ENCODE results near the gene CAPNS2. TPM values are rescaled to one million over a fixed set of nuclear protein-coding genes. Genes with fewer than 3 reads are reported as not detected.

CAPNS2 gene
- polyA plus RNA-seq, 1 experiment, result 0.14 TPM

- no peak overlapping the region for H3K27ac ChIP-seq (ENCODE audit: low read depth, low read length)
- TF ChIP-seq CTCF (IDR thresholded peaks at IDR 0.05; ENCODE audit: low read depth, low read length), result no peak
- DNase-seq (ENCODE audit: low read depth, low spot score), result no peak
- H3K4me3 ChIP-seq (ENCODE audit: low read depth, low read length), result no peak overlapping the region
- H3K9me3 ChIP-seq (ENCODE audit: control insufficient read depth, insufficient read depth, low read length), result no peaks in the 10 kb centered on the region
- ChIA-PET CTCF (no interaction called here), POLR2A (no interaction called here)
- H3K27me3 ChIP-seq (ENCODE audit: control insufficient read depth, insufficient read depth, low read length), result no peaks in the 10 kb centered on the region
Observed at GRCh38 chr16:55555436-55555835, 11.0 kb upstream of the CAPNS2 start.

GRCh38 chr16:55557186-55557585, 9.3 kb upstream of the CAPNS2 start:
- ChIA-PET POLR2A (no interaction called here), CTCF (no interaction called here)
- Histone ChIP-seq H3K4me3 (ENCODE audit: low read depth, low read length) (no peak overlapping the region), H3K27me3 (ENCODE audit: control insufficient read depth, insufficient read depth, low read length) (no peaks in the 10 kb centered on the region), H3K27ac (ENCODE audit: low read depth, low read length) (no peak overlapping the region), H3K9me3 (ENCODE audit: control insufficient read depth, insufficient read depth, low read length) (no peaks in the 10 kb centered on the region)
- no peak for DNase-seq (ENCODE audit: low read depth, low spot score)
- TF ChIP-seq CTCF (IDR thresholded peaks at IDR 0.05; ENCODE audit: low read depth, low read length), result no peak

- DNase-seq (ENCODE audit: low read depth, low spot score), result no peak
- H3K27me3 ChIP-seq (ENCODE audit: control insufficient read depth, insufficient read depth, low read length), result no peaks in the 10 kb centered on the region
- H3K9me3 ChIP-seq (ENCODE audit: control insufficient read depth, insufficient read depth, low read length), result no peaks in the 10 kb centered on the region
- CTCF ChIA-PET, result interaction anchor here (2.7 kb wide), 1 partner anchor 94 kb away, joined by 26 read pairs; no protein-coding TSS in a partner anchor
- TF ChIP-seq CTCF (IDR thresholded peaks at IDR 0.05; ENCODE audit: low read depth, low read length), result no peak
- H3K4me3 ChIP-seq (ENCODE audit: low read depth, low read length), result no peak overlapping the region
- no peak overlapping the region for H3K27ac ChIP-seq (ENCODE audit: low read depth, low read length)
- POLR2A ChIA-PET, result no interaction called here
Observed at GRCh38 chr16:55559233-55559632, 7.3 kb upstream of the CAPNS2 start.

GRCh38 chr16:55559933-55560516, 6.5 kb upstream of the CAPNS2 start:
- POLR2A ChIA-PET, result no interaction called here
- H3K9me3 ChIP-seq (ENCODE audit: control insufficient read depth, insufficient read depth, low read length), result no peaks in the 10 kb centered on the region
- no peak overlapping the region for H3K4me3 ChIP-seq (ENCODE audit: low read depth, low read length)
- no peak for DNase-seq (ENCODE audit: low read depth, low spot score)
- no peak for TF ChIP-seq CTCF (IDR thresholded peaks at IDR 0.05; ENCODE audit: low read depth, low read length)
- CTCF ChIA-PET, result interaction anchor here (2.7 to 3.0 kb wide), 2 partner anchors 95 kb away, joined by 26 read pairs; no protein-coding TSS in a partner anchor
- no peak overlapping the region for H3K27ac ChIP-seq (ENCODE audit: low read depth, low read length)
- H3K27me3 ChIP-seq (ENCODE audit: control insufficient read depth, insufficient read depth, low read length), result no peaks in the 10 kb centered on the region

- CTCF ChIA-PET, result interaction anchor here (1.5 to 3.0 kb wide), 3 partner anchors 17 to 96 kb away, joined by 3 to 26 read pairs (median 8); no protein-coding TSS in a partner anchor
- no peak overlapping the region for H3K27ac ChIP-seq (ENCODE audit: low read depth, low read length)
Observed at GRCh38 chr16:55561319-55561848, 5.1 kb upstream of the CAPNS2 start.

More at GRCh38 chr16:55561319-55561848, 5.1 kb upstream of the CAPNS2 start:
- no peak for TF ChIP-seq CTCF (IDR thresholded peaks at IDR 0.05; ENCODE audit: low read depth, low read length)
- DNase-seq (ENCODE audit: low read depth, low spot score), result no peak
- Histone ChIP-seq H3K27me3 (ENCODE audit: control insufficient read depth, insufficient read depth, low read length) (no peaks in the 10 kb centered on the region), H3K4me3 (ENCODE audit: low read depth, low read length) (no peak overlapping the region), H3K9me3 (ENCODE audit: control insufficient read depth, insufficient read depth, low read length) (no peaks in the 10 kb centered on the region)
- POLR2A ChIA-PET, result no interaction called here

All from AG04450 (cell line).